IPS-20b (cell line): ENCODE data around the gene EPHA2.

Experiments used
- H3K27ac ChIP-seq: one replicate; pipeline ENCODE4 v1.5.1; 2013; ENCODE audit warnings: low read length
- H3K27me3 ChIP-seq: 2 replicates; pipeline ENCODE4 v1.6.1; 2013; ENCODE audit warnings: mild to moderate bottlenecking, low read length, inconsistent platforms; ENCODE audit not compliant: insufficient read depth
- H3K36me3 ChIP-seq: 2 replicates; pipeline ENCODE4 v1.6.1; 2013; ENCODE audit warnings: low read depth, mild to moderate bottlenecking, inconsistent platforms, low read length, moderate library complexity; ENCODE audit not compliant: insufficient read depth
- H3K4me1 ChIP-seq: 2 replicates; pipeline ENCODE4 v1.6.1; 2013; ENCODE audit warnings: mild to moderate bottlenecking, control low read depth, inconsistent platforms, low read length, moderate library complexity; ENCODE audit not compliant: insufficient read depth
- H3K4me3 ChIP-seq: 2 replicates; pipeline ENCODE4 v1.5.1; 2013; ENCODE audit warnings: mild to moderate bottlenecking, low read length, inconsistent platforms
- H3K9ac ChIP-seq: 2 replicates; pipeline ENCODE4 v1.6.1; 2013; ENCODE audit warnings: low read depth, mild to moderate bottlenecking, inconsistent platforms, low read length, moderate library complexity
- H3K9me3 ChIP-seq: 2 replicates; pipeline ENCODE4 v1.6.1; 2013; ENCODE audit warnings: mild to moderate bottlenecking, low read depth, low read length, inconsistent platforms; ENCODE audit not compliant: insufficient read depth

Gene EPHA2

GRCh38 chr1:16181887-16182719, 26.2 kb upstream of the EPHA2 start:
- H3K27me3 ChIP-seq = no peaks in the 10 kb centered on the region
- H3K4me1 ChIP-seq = peaks cover 9% of the 10 kb centered on the region
- peak overlapping the region; percentile 66; the same call in 1 of the 2 replicates for H3K9ac ChIP-seq
- H3K4me3 ChIP-seq = no peak overlapping the region
- H3K9me3 ChIP-seq = no peaks in the 10 kb centered on the region
- no peaks in the 10 kb centered on the region for H3K36me3 ChIP-seq
- peak overlapping the region; percentile 83 for H3K27ac ChIP-seq

GRCh38 chr1:16180291-16180824, 24.5 kb upstream of the EPHA2 start:
- Histone ChIP-seq H3K27me3 (no peaks in the 10 kb centered on the region), H3K36me3 (no peaks in the 10 kb centered on the region), H3K4me3 (no peak overlapping the region), H3K4me1 (peaks cover 12% of the 10 kb centered on the region), H3K27ac (no peak overlapping the region), H3K9ac (no peak overlapping the region), H3K9me3 (no peaks in the 10 kb centered on the region)

GRCh38 chr1:16178596-16179497, 23.0 kb upstream of the EPHA2 start:
- H3K36me3 ChIP-seq = no peaks in the 10 kb centered on the region
- H3K4me3 ChIP-seq = no peak overlapping the region
- peaks cover 12% of the 10 kb centered on the region for H3K4me1 ChIP-seq
- H3K9ac ChIP-seq = no peak overlapping the region
- H3K27ac ChIP-seq = no peak overlapping the region
- H3K9me3 ChIP-seq = no peaks in the 10 kb centered on the region
- no peaks in the 10 kb centered on the region for H3K27me3 ChIP-seq

- Histone ChIP-seq H3K27me3 (no peaks in the 10 kb centered on the region), H3K9ac (no peak overlapping the region), H3K4me1 (peaks cover 11% of the 10 kb centered on the region), H3K36me3 (no peaks in the 10 kb centered on the region), H3K9me3 (no peaks in the 10 kb centered on the region), H3K27ac (no peak overlapping the region), H3K4me3 (no peak overlapping the region)
Measured at GRCh38 chr1:16177306-16177705, 21.4 kb upstream of the EPHA2 start.

- H3K9me3 ChIP-seq = no peaks in the 10 kb centered on the region
- no peak overlapping the region for H3K9ac ChIP-seq
- no peaks in the 10 kb centered on the region for H3K36me3 ChIP-seq
- no peak overlapping the region for H3K27ac ChIP-seq
- no peaks in the 10 kb centered on the region for H3K27me3 ChIP-seq
- peaks cover 6% of the 10 kb centered on the region for H3K4me1 ChIP-seq
- H3K4me3 ChIP-seq = no peak overlapping the region
Measured at GRCh38 chr1:16176653-16177052, 20.8 kb upstream of the EPHA2 start.

- no peaks in the 10 kb centered on the region for H3K27me3 ChIP-seq
- H3K9me3 ChIP-seq = no peaks in the 10 kb centered on the region
- no peak overlapping the region for H3K4me3 ChIP-seq
- peak overlapping the region; percentile 33 for H3K27ac ChIP-seq
- no peaks in the 10 kb centered on the region for H3K36me3 ChIP-seq
- H3K4me1 ChIP-seq = peaks cover 3% of the 10 kb centered on the region; the same call in 1 of the 2 replicates
- H3K9ac ChIP-seq = no peak overlapping the region
Measured at GRCh38 chr1:16175610-16176553, 20.0 kb upstream of the EPHA2 start.

- H3K27me3 ChIP-seq = no peaks in the 10 kb centered on the region
- H3K4me3 ChIP-seq = no peak overlapping the region
- no peaks in the 10 kb centered on the region for H3K9me3 ChIP-seq
- H3K9ac ChIP-seq = no peak overlapping the region
- no peaks in the 10 kb centered on the region for H3K36me3 ChIP-seq
- H3K4me1 ChIP-seq = peaks cover 3% of the 10 kb centered on the region; the same call in 1 of the 2 replicates
- H3K27ac ChIP-seq = no peak overlapping the region
Measured at GRCh38 chr1:16174886-16175598, 19.2 kb upstream of the EPHA2 start.

GRCh38 chr1:16174261-16174868, 18.5 kb upstream of the EPHA2 start:
- no peaks in the 10 kb centered on the region for H3K27me3 ChIP-seq
- H3K27ac ChIP-seq = no peak overlapping the region
- no peaks in the 10 kb centered on the region for H3K36me3 ChIP-seq
- H3K9ac ChIP-seq = no peak overlapping the region
- peaks cover 3% of the 10 kb centered on the region; the same call in 1 of the 2 replicates for H3K4me1 ChIP-seq
- H3K9me3 ChIP-seq = no peaks in the 10 kb centered on the region
- H3K4me3 ChIP-seq = no peak overlapping the region

- H3K9me3 ChIP-seq = no peaks in the 10 kb centered on the region
- no peak overlapping the region for H3K9ac ChIP-seq
- H3K4me1 ChIP-seq = peaks cover 7% of the 10 kb centered on the region; the same call in 1 of the 2 replicates
- no peak overlapping the region for H3K4me3 ChIP-seq
- no peaks in the 10 kb centered on the region for H3K36me3 ChIP-seq
- H3K27ac ChIP-seq = no peak overlapping the region
- H3K27me3 ChIP-seq = no peaks in the 10 kb centered on the region
Measured at GRCh38 chr1:16173447-16174260, 17.8 kb upstream of the EPHA2 start.
